Endothelial cell of umbilical vein (primary cell): ENCODE measurements around the gene TRRAP. TPM values are rescaled to one million over a fixed set of nuclear protein-coding genes. Genes with fewer than 3 reads are reported as not detected.

Experiments used
- BruUV-seq: library from RNA; stranded (reverse); fragments of 400-500 nt; replicated peaks from 2 replicates; lab custom pipeline; 2021; lab: Mats Ljungman, UMichigan
- CTCF ChIA-PET: fragments of 300-600, 350-600 bp; sonication (Branson Sonifier 250); formaldehyde crosslinking; loops from one replicate; lab custom pipeline; 2021; ENCODE audit warnings: antibody characterized with exemption, inconsistent platforms; lab: Charles Lee
- POLR2A ChIA-PET: fragments of 300-600, 350-600 bp; sonication (Branson Sonifier 250); formaldehyde crosslinking; loops from one replicate; lab custom pipeline; 2021; ENCODE audit warnings: antibody characterized with exemption, inconsistent platforms; lab: Charles Lee
- DNase-seq: peaks from one replicate; pipeline ENCODE4 v3.0.0-alpha.2; 2011; ENCODE audit warnings: low read depth, low spot score
- FAIRE-seq: peaks from 2 replicates; lab custom pipeline; 2011; peaks lifted over from hg19 to GRCh38; lab: Jason Lieb, UNC
- H2AFZ ChIP-seq: 2 replicates; pipeline ENCODE4 v1.6.0; 2012; ENCODE audit warnings: low read depth, low read length, control low read depth, inconsistent platforms
- H3K27ac ChIP-seq: 2 replicates; pipeline ENCODE4 v1.5.1; 2011; ENCODE audit warnings: low read depth, mild to moderate bottlenecking, control low read depth, low read length, moderate library complexity; ENCODE audit not compliant: insufficient read depth
- H3K27me3 ChIP-seq, 2 experiments: 2 replicates each; pipeline versions ENCODE4 v1.6.0 to v1.6.1; 2011; ENCODE audit warnings: low read length in 2 of 2, mixed read lengths in 1 of 2; ENCODE audit not compliant: control insufficient read depth in 2 of 2, insufficient read depth in 2 of 2
- H3K36me3 ChIP-seq, 2 experiments: 2 replicates in 1 of 2; 3 replicates in 1 of 2; pipeline ENCODE4 v1.5.1; 2011; ENCODE audit warnings: low read length in 2 of 2, mild to moderate bottlenecking in 1 of 2, moderate library complexity in 1 of 2; ENCODE audit not compliant: control insufficient read depth in 2 of 2, insufficient read depth in 2 of 2; ENCODE audit errors: extremely low read depth in 1 of 2
- H3K4me1 ChIP-seq: 3 replicates; pipeline ENCODE4 v1.5.1; 2011; ENCODE audit warnings: mild to moderate bottlenecking, low read length; ENCODE audit not compliant: control insufficient read depth, insufficient read depth; ENCODE audit errors: extremely low read depth
- H3K4me2 ChIP-seq: 2 replicates; pipeline ENCODE4 v1.6.1; 2011; ENCODE audit warnings: low read length, control low read depth, mixed read lengths; ENCODE audit not compliant: insufficient read depth
- H3K4me3 ChIP-seq, 3 experiments: fragments of 200-600 bp in 1 of 3; sonication (generic), shearing (Covaris generic) in 1 of 3; replicated peaks in 1 of 3; 2 replicates each; pipeline ENCODE4 v1.5.1; 2011 to 2016; ENCODE audit warnings: control low read depth in 3 of 3, low read length in 3 of 3, mild to moderate bottlenecking in 2 of 3, inconsistent platforms in 1 of 3, low read depth in 1 of 3, moderate library complexity in 1 of 3; ENCODE audit not compliant: insufficient read depth in 1 of 3
- H3K79me2 ChIP-seq: 2 replicates; pipeline ENCODE4 v1.6.0; 2012; ENCODE audit warnings: low read length, inconsistent platforms; ENCODE audit not compliant: control insufficient read depth, insufficient read depth
- H3K9ac ChIP-seq: replicated peaks from 2 replicates; pipeline ENCODE3; 2011; ENCODE audit warnings: low read length, control low read depth; ENCODE audit not compliant: insufficient read depth; ENCODE audit errors: extremely low read depth
- H3K9me1 ChIP-seq: replicated peaks from 3 replicates; pipeline ENCODE4 v1.6.0; 2011; ENCODE audit warnings: mild to moderate bottlenecking, low read length; ENCODE audit not compliant: control insufficient read depth, insufficient read depth; ENCODE audit errors: extremely low read depth
- H3K9me3 ChIP-seq: replicated peaks from 2 replicates; pipeline ENCODE4 v1.5.1; 2012; ENCODE audit warnings: low read length, inconsistent platforms; ENCODE audit not compliant: control insufficient read depth, insufficient read depth
- H4K20me1 ChIP-seq: replicated peaks from 2 replicates; pipeline ENCODE3; 2011; ENCODE audit warnings: mild to moderate bottlenecking, low read length; ENCODE audit not compliant: control insufficient read depth, insufficient read depth; ENCODE audit errors: extremely low read depth
- CTCF ChIP-seq, 2 donors: IDR thresholded peaks; 1 replicate in 1 of 2; 2 replicates in 1 of 2; pipeline ENCODE4 v1.5.1; 2011; ENCODE audit warnings: low read length in 2 of 2, mild to moderate bottlenecking in 2 of 2, moderate library complexity in 2 of 2, control low read depth in 1 of 2, inconsistent platforms in 1 of 2, low read depth in 1 of 2; ENCODE audit not compliant: insufficient read depth in 1 of 2; ENCODE audit errors: extremely low read depth in 1 of 2
- EZH2 ChIP-seq: IDR thresholded peaks from 2 replicates; pipeline ENCODE4 v1.6.1; 2012; ENCODE audit warnings: borderline replicate concordance, low read depth, mild to moderate bottlenecking, moderate library complexity, low read length, inconsistent platforms; ENCODE audit not compliant: severe bottlenecking
- FOS ChIP-seq: IDR thresholded peaks from 2 replicates; pipeline ENCODE4 v1.6.1; 2011; ENCODE audit warnings: mild to moderate bottlenecking, low read length, moderate library complexity, borderline replicate concordance; ENCODE audit not compliant: insufficient read depth
- GATA2 ChIP-seq: IDR thresholded peaks from 2 replicates; pipeline ENCODE4 v1.7.0; 2011; ENCODE audit warnings: low read depth, mild to moderate bottlenecking, moderate library complexity, mixed read lengths, low read length; ENCODE audit not compliant: insufficient read length, insufficient read depth
- JUN ChIP-seq: IDR thresholded peaks from 2 replicates; pipeline ENCODE4 v1.6.1; 2011; ENCODE audit warnings: borderline replicate concordance, low read depth; ENCODE audit not compliant: insufficient read length, insufficient read depth
- MAX ChIP-seq: IDR thresholded peaks from 2 replicates; pipeline ENCODE4 v1.6.1; 2011; ENCODE audit not compliant: insufficient read depth, insufficient read length
- MYC ChIP-seq: IDR thresholded peaks from one replicate; pipeline ENCODE4 v1.6.1; 2011; ENCODE audit warnings: mild to moderate bottlenecking, low read depth, low read length
- POLR2A ChIP-seq: IDR thresholded peaks from 2 replicates; pipeline ENCODE4 v1.6.1; 2012; ENCODE audit warnings: low read depth, mild to moderate bottlenecking, control low read depth, low read length
- POLR2AphosphoS5 ChIP-seq: IDR thresholded peaks from 2 replicates; pipeline ENCODE4 v1.6.1; 2012; ENCODE audit warnings: low read depth, mild to moderate bottlenecking, control low read depth, low read length, moderate library complexity; ENCODE audit not compliant: insufficient read depth
- dilution Hi-C: fragments of 300-500 bp; cut with MboI; formaldehyde crosslinking; loops from one replicate; pipeline ENCODE4 v1.15.0; 2019; ENCODE audit warnings: low sequenced_read_pairs; ENCODE audit not compliant: extremely low pct_ligation_motif_present
- intact Hi-C: fragments of 100-400 bp; cut with micrococcal nuclease; formaldehyde crosslinking; loops from one replicate; pipeline ENCODE4 v1.10.0; 2022
- polyA plus RNA-seq, 4 experiments: library from polyadenylated mRNA; depleted of rRNA in 3 of 4; stranded (reverse) in 3 of 4; unstranded in 1 of 4; fragments of >200 nt; gene quantifications; 2 replicates each; pipeline versions ENCODE4 v1.2.1 to v1.2.3, GENCODE V29; 2011 to 2012; ENCODE audit warnings: missing spikeins in 1 of 4
- total RNA-seq: library from RNA; stranded (reverse); gene quantifications from 2 replicates; pipeline ENCODE4 v1.2.3, GENCODE V29; 2021

Gene TRRAP
- total and polyA plus RNA-seq, 2 donors (not counting 3 experiments of a cell fraction or from before 2014, with no cell fraction given) = 21.8 to 45.8 TPM

DNA sequence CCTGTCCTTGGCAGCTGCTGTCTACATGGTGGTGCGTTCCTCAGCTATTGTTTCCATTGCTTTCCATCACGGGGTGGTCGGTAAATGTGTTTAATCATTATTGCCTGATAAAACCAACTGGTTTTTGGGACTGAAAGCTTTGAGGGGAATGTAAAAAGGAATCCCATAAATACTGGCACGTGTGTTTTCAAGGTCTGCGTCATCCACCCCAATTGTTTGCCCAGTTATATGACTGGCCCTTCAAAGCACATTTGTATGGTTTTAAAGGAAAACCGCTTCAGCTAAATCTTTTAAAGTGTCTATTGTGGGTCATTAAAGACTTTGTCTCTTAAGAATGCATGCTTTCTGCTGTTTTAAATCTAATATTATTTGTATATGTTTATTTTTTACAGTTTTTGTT lies 65.0 kb downstream of the TRRAP start:
- Histone ChIP-seq H3K9me1 (no peaks in the 10 kb centered on the region), H3K79me2 (no peaks in the 10 kb centered on the region), H3K9ac (no peak overlapping the region), H3K4me1 (no peaks in the 10 kb centered on the region), H3K4me2 (no peak overlapping the region), H3K27me3 (no peaks in the 10 kb centered on the region), H3K36me3 (peaks cover 12 to 35% of the 10 kb centered on the region in 2 experiments), H3K27ac (no peak overlapping the region), H4K20me1 (no peaks in the 10 kb centered on the region), H3K9me3 (no peaks in the 10 kb centered on the region), H2AFZ (no peak overlapping the region), H3K4me3 (no peak overlapping the region)
- ChIA-PET POLR2A (no interaction called here), CTCF (interaction anchor here (1.9 kb wide), 1 partner anchor 48 kb away, joined by 4 read pairs; no protein-coding TSS in a partner anchor)
- dilution Hi-C loops (no loop called here), intact Hi-C loops (no loop called here)
- no peak for TF ChIP-seq EZH2
- no peak for TF ChIP-seq GATA2
- no peak for TF ChIP-seq MAX
- TF ChIP-seq POLR2A = no peak
- no peak for TF ChIP-seq POLR2AphosphoS5
- TF ChIP-seq CTCF (IDR thresholded peaks at IDR 0.05; ENCODE audit: extremely low read depth in 1 of 2, insufficient read depth in 1 of 2, low read depth in 1 of 2, low read length in 2 of 2) = no peak
- TF ChIP-seq FOS = no peak
- no peak for TF ChIP-seq JUN
- TF ChIP-seq MYC = no peak
- no peak for DNase-seq
- no peak for FAIRE-seq
- no TSS peak for BruUV-seq
